Measurements from ENCODE around the gene NPAS2. TPM values are rescaled to one million over a fixed set of nuclear protein-coding genes. Genes with fewer than 3 reads are reported as not detected.

NPAS2 gene
- total RNA-seq, 1 donor from 2014 or later, result 72.6 TPM

- TF ChIP-seq CTCF (IDR thresholded peaks at IDR 0.05), result no peak
- H3K27me3 ChIP-seq, result no peaks in the 10 kb centered on the region
- H3K27ac ChIP-seq, result no peak overlapping the region
- no peaks in the 10 kb centered on the region for H3K9me3 ChIP-seq
- DNase-seq (ENCODE audit: low spot score in 2 of 2), result no peak
- intact Hi-C loops (cut with DNase I), result no loop called here
- H3K36me3 ChIP-seq, result peaks cover 6 to 66% of the 10 kb centered on the region in 2 donors
- no peak overlapping the region for H3K4me3 ChIP-seq
- H3K4me1 ChIP-seq, result no peaks in the 10 kb centered on the region
Observed at GRCh38 chr2:101027852-101028251, 207.9 kb downstream of the NPAS2 start.

- TF ChIP-seq CTCF (IDR thresholded peaks at IDR 0.05), result no peak
- H3K4me1 ChIP-seq, result no peaks in the 10 kb centered on the region
- H3K27ac ChIP-seq, result no peak overlapping the region
- peaks cover 17 to 85% of the 10 kb centered on the region in 2 donors for H3K36me3 ChIP-seq
- no peak for DNase-seq (ENCODE audit: low spot score in 2 of 2)
- H3K27me3 ChIP-seq, result no peaks in the 10 kb centered on the region
- H3K9me3 ChIP-seq, result no peaks in the 10 kb centered on the region
- H3K4me3 ChIP-seq, result no peak overlapping the region
- intact Hi-C loops (cut with DNase I), result no loop called here
Observed at GRCh38 chr2:101030866-101031554, 211.1 kb downstream of the NPAS2 start.

GRCh38 chr2:101032084-101032776 lies 212.3 kb downstream of the NPAS2 start:
- intact Hi-C loops (cut with DNase I), result no loop called here
- peaks cover 11 to 78% of the 10 kb centered on the region in 2 donors for H3K36me3 ChIP-seq
- no peak for DNase-seq (ENCODE audit: low spot score in 2 of 2)
- no peak for TF ChIP-seq CTCF (IDR thresholded peaks at IDR 0.05)
- H3K27ac ChIP-seq, result no peak overlapping the region
- H3K27me3 ChIP-seq, result no peaks in the 10 kb centered on the region
- no peaks in the 10 kb centered on the region for H3K4me1 ChIP-seq
- no peaks in the 10 kb centered on the region for H3K9me3 ChIP-seq
- H3K4me3 ChIP-seq, result no peak overlapping the region

- no peak for DNase-seq (ENCODE audit: low spot score in 2 of 2)
- intact Hi-C loops (cut with DNase I), result loop anchor here (1.0 to 2.0 kb wide), 2 partner anchors 115 to 168 kb away; partner anchors contain the start of gene TBC1D8
- peak in 2 of 3 experiments; percentile 25 to 55 for TF ChIP-seq CTCF (IDR thresholded peaks at IDR 0.05)
- Histone ChIP-seq H3K4me1 (no peaks in the 10 kb centered on the region), H3K4me3 (no peak overlapping the region), H3K9me3 (no peaks in the 10 kb centered on the region), H3K36me3 (peaks cover 18 to 73% of the 10 kb centered on the region in 2 donors), H3K27me3 (no peaks in the 10 kb centered on the region), H3K27ac (no peak overlapping the region)
Observed at GRCh38 chr2:101036562-101036961, 216.6 kb downstream of the NPAS2 start.

- no peak overlapping the region for H3K27ac ChIP-seq
- H3K27me3 ChIP-seq, result no peaks in the 10 kb centered on the region
- no peak for TF ChIP-seq CTCF (IDR thresholded peaks at IDR 0.05)
- no peaks in the 10 kb centered on the region for H3K4me1 ChIP-seq
- no peak overlapping the region for H3K4me3 ChIP-seq
- DNase-seq (ENCODE audit: low spot score in 2 of 2), result no peak
- H3K36me3 ChIP-seq, result peaks cover 18 to 66% of the 10 kb centered on the region in 2 donors
- intact Hi-C loops (cut with DNase I), result loop anchor here (2.0 kb wide), 1 partner anchor 168 kb away; no protein-coding TSS in a partner anchor
- H3K9me3 ChIP-seq, result no peaks in the 10 kb centered on the region
Observed at GRCh38 chr2:101037161-101037755, 217.3 kb downstream of the NPAS2 start.

All from ascending aorta (tissue), 2 donors.